Astrocyte of the cerebellum (primary cell): ENCODE measurements around the gene CCDC24.

Source experiments
- DNase-seq: peaks from one replicate; pipeline ENCODE4 v3.0.0-alpha.2; 2011; ENCODE audit warnings: low read depth
- H3K4me3 ChIP-seq: 2 replicates; pipeline ENCODE4 v1.5.1; 2011; ENCODE audit warnings: mild to moderate bottlenecking, low read depth, low read length, moderate library complexity
- CTCF ChIP-seq: IDR thresholded peaks from 2 replicates; pipeline ENCODE4 v1.5.1; 2012; ENCODE audit warnings: low read length, low read depth, moderate library complexity, mild to moderate bottlenecking; ENCODE audit errors: missing control alignments
- in situ Hi-C: cut with HindIII; loops from 2 replicates; pipeline ENCODE4 v1.10.0; 2017; ENCODE audit warnings: low sequenced_read_pairs

The CCDC24 gene

DNA sequence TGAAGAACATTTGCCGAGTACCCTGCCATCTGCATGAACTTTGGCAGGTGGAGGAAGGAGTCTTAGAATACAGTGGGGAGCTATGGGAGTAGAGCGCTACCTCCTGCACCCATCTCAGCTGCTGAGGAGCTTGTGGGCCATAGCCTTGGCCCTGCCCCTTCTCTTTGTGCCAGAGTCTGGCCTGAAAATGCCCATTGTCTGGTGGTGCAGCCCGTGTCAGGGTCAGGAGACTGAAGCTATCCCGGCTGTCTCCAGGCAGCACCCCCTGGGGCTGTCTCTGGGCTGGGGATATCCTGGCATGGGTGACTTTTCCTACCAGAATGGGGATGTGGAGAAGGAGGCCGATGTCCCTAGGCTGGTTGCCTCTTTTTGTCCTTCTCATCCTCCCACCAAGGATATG, 37.4 kb upstream of the CCDC24 start:
- no peak for DNase-seq
- in situ Hi-C loops: no loop called here
- TF ChIP-seq CTCF: no peak
- no peak overlapping the region for H3K4me3 ChIP-seq

- in situ Hi-C loops: no loop called here
- TF ChIP-seq CTCF: no peak
- H3K4me3 ChIP-seq: no peak overlapping the region
- DNase-seq: no peak
These were observed 35.2 kb upstream of the CCDC24 start for GRCh38 chr1:43956234-43956633.

- in situ Hi-C loops: no loop called here
- no peak for TF ChIP-seq CTCF
- no peak for DNase-seq
- no peak overlapping the region for H3K4me3 ChIP-seq
These were observed 33.9 kb upstream of the CCDC24 start for GRCh38 chr1:43957407-43958040.

- H3K4me3 ChIP-seq: no peak overlapping the region
- DNase-seq: no peak
- TF ChIP-seq CTCF: no peak
- in situ Hi-C loops: no loop called here
These were observed 32.8 kb upstream of the CCDC24 start for GRCh38 chr1:43958351-43959255.

GRCh38 chr1:43960798-43961197, 30.6 kb upstream of the CCDC24 start:
- H3K4me3 ChIP-seq: no peak overlapping the region
- in situ Hi-C loops: no loop called here
- no peak for DNase-seq
- TF ChIP-seq CTCF: no peak

- no peak for DNase-seq
- H3K4me3 ChIP-seq: no peak overlapping the region
- in situ Hi-C loops: no loop called here
- no peak for TF ChIP-seq CTCF
These were observed 29.7 kb upstream of the CCDC24 start for GRCh38 chr1:43961692-43962091.
